ENCODE data around the gene YJEFN3.

DNA sequence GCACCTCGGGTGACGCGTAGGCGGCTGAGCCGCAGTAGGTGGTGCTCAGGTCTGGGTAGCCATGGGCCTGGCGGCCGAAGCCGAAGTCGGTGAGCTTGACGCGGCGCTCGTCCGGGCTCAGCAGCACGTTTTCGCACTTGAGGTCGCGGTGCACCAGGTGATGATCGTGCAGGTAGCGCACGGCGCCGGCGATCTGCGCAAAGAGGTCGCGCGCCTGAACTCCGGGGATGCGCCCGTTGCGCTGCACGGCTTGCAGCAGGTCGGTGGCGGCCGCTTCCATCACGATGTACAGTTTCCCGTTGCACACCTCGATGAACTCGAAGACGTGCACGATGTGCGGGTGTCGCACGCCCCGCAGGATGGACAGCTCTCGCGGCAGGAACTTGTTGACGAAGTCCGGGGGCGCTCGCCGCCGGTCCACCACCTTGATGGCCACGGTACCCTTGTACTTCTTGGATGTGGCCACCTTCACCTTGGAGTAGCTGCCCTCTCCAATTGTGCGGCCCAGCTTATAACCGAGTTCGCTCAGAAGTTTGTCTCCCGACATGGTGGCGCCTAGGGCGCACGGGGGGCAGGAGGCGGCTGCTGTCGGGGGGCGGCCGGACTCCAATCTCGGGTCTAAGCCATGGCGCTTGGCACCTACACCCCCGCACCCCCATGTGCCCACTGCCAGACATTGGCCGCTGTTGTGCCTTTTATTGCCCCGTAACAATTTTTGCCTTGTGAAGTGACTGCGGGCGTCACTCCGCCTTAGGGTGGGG lies 13.7 kb upstream of the YJEFN3 start, which contains the start of gene TSSK6:
- TF ChIP-seq CTCF (IDR thresholded peaks at IDR 0.05) = no peak
- TF ChIP-seq POLR2A (IDR thresholded peaks at IDR 0.05) = no peak

Data from esophagus squamous epithelium (tissue), 4 donors.